SK-N-SH treated with all-trans-retinoic acid at 6 μM for 48 hours (cell line): Measurements from ENCODE around the gene SCUBE2.

ENCODE experiments used
- CREB5 ChIP-seq: fragments of 250-450 bp; sonication (Bioruptor Pico); IDR thresholded peaks from 2 replicates; pipeline ENCODE4 v1.5.1; 2020; ENCODE audit warnings: low read depth, mild to moderate bottlenecking, moderate library complexity
- CSDC2 ChIP-seq: fragments of 250-450 bp; sonication (Bioruptor Pico); IDR thresholded peaks from 2 replicates; pipeline ENCODE4 v1.5.0; 2020; ENCODE audit warnings: mild to moderate bottlenecking, moderate library complexity
- ESRRG ChIP-seq: fragments of 250-450 bp; sonication (Bioruptor Pico); IDR thresholded peaks from 2 replicates; pipeline ENCODE4 v1.6.1; 2021; ENCODE audit warnings: mild to moderate bottlenecking
- PATZ1 ChIP-seq: fragments of 250-450 bp; sonication (Bioruptor Pico); IDR thresholded peaks from 2 replicates; pipeline ENCODE4 v1.8.0; 2020; ENCODE audit warnings: mild to moderate bottlenecking, moderate library complexity, borderline replicate concordance
- TSHZ2 ChIP-seq: fragments of 250-450 bp; sonication (Bioruptor Pico); IDR thresholded peaks from 2 replicates; pipeline ENCODE4 v1.5.0; 2020; ENCODE audit warnings: mild to moderate bottlenecking, moderate library complexity
- ZFP3 ChIP-seq: fragments of 250-450 bp; sonication (Bioruptor Pico); IDR thresholded peaks from 2 replicates; pipeline ENCODE4 v1.5.0; 2020; ENCODE audit warnings: mild to moderate bottlenecking, moderate library complexity

GRCh38 chr11:9126636-9127035 is 35.2 kb upstream of the SCUBE2 start:
- TF ChIP-seq TSHZ2 (CRISPR knock-in tag) (no peak), ZFP3 (CRISPR knock-in tag) (no peak), PATZ1 (no peak), CSDC2 (no peak), CREB5 (CRISPR knock-in tag) (no peak), ESRRG (CRISPR knock-in tag) (no peak)
